Activated CD8-positive, alpha-beta T cell treated with anti-CD3 and anti-CD28 coated beads for 36 hours (primary cell): ENCODE data around the gene MEF2D. TPM values are rescaled to one million over a fixed set of nuclear protein-coding genes. Genes with fewer than 3 reads are reported as not detected.

Experiments
- ATAC-seq: fragments of 200-7000 bp; cut with Tn5 transposase; one replicate; pipeline ENCODE4 v1.10.0; 2021; ENCODE audit warnings: mild to moderate bottlenecking, moderate library complexity
- CTCF ChIA-PET: fragments of 350-600 bp; sonication (Branson Sonifier 250); formaldehyde crosslinking; loops from one replicate; lab custom pipeline; 2021; ENCODE audit warnings: antibody characterized with exemption; lab: Charles Lee
- POLR2A ChIA-PET: fragments of 350-600 bp; sonication (Branson Sonifier 250); formaldehyde crosslinking; loops from one replicate; lab custom pipeline; 2021; ENCODE audit warnings: antibody characterized with exemption; lab: Charles Lee
- DNase-seq: peaks from one replicate; pipeline ENCODE4 v3.0.0-alpha.2; 2020
- H3K27ac Mint-ChIP-seq: one replicate; pipeline ENCODE4 v1.8.0; 2021; ENCODE audit warnings: mild to moderate bottlenecking, mixed read lengths
- H3K27me3 Mint-ChIP-seq: one replicate; pipeline ENCODE4 v1.8.0; 2021; ENCODE audit warnings: mixed read lengths
- H3K36me3 Mint-ChIP-seq: one replicate; pipeline ENCODE4 v1.8.0; 2021; ENCODE audit warnings: low read depth, mixed read lengths
- H3K4me1 Mint-ChIP-seq: one replicate; pipeline ENCODE4 v1.8.0; 2021; ENCODE audit warnings: low read depth, mixed read lengths
- H3K4me3 Mint-ChIP-seq: one replicate; pipeline ENCODE4 v1.8.0; 2021; ENCODE audit warnings: mild to moderate bottlenecking, moderate library complexity, mixed read lengths
- H3K9me3 Mint-ChIP-seq: one replicate; pipeline ENCODE4 v1.8.0; 2021; ENCODE audit warnings: mixed read lengths
- CTCF ChIP-seq: fragments of 200-600 bp; IDR thresholded peaks from one replicate; pipeline ENCODE4 v1.8.0; 2022; ENCODE audit warnings: antibody characterized with exemption, mild to moderate bottlenecking
- intact Hi-C: fragments of 100-400 bp; cut with micrococcal nuclease; formaldehyde crosslinking; loops from one replicate; pipeline ENCODE4 v1.10.0; 2022
- total RNA-seq, 2 experiments: library from RNA; stranded (reverse); gene quantifications; one replicate each; pipeline ENCODE4 v1.2.3, GENCODE V29; 2021

Gene MEF2D
- total RNA-seq, 2 experiments from 2014 or later: 35.3 to 35.8 TPM

GRCh38 chr1:156431366-156431765 is 69.2 kb downstream of the MEF2D start:
- Mint-ChIP-seq H3K4me3 (no peak overlapping the region), H3K27me3 (peaks cover 85% of the 10 kb centered on the region), H3K36me3 (no peaks in the 10 kb centered on the region), H3K4me1 (peaks cover 32% of the 10 kb centered on the region), H3K9me3 (no peaks in the 10 kb centered on the region), H3K27ac (no peak overlapping the region)
- CTCF ChIA-PET: interaction anchor here (0.6 to 16.7 kb wide), 6 partner anchors 8 to 193 kb away, joined by 3 to 177 read pairs (median 12); no protein-coding TSS in a partner anchor
- intact Hi-C loops: no loop called here
- ATAC-seq (no peak), DNase-seq (no peak)
- POLR2A ChIA-PET: interaction anchor here (1.3 kb wide), 2 partner anchors 9 to 11 kb away, joined by 3 read pairs; no protein-coding TSS in a partner anchor
- no peak for TF ChIP-seq CTCF

- ChIA-PET CTCF (interaction anchor here (8.7 to 16.7 kb wide), 2 partner anchors 15 to 46 kb away, joined by 59 to 177 read pairs; no protein-coding TSS in a partner anchor), POLR2A (interaction anchor here (0.5 to 1.9 kb wide), 2 partner anchors 11 to 255 kb away, joined by 3 to 7 read pairs; no protein-coding TSS in a partner anchor)
- TF ChIP-seq CTCF: no peak
- peaks cover 32% of the 10 kb centered on the region for H3K4me1 Mint-ChIP-seq
- no peaks in the 10 kb centered on the region for H3K9me3 Mint-ChIP-seq
- no peak for ATAC-seq
- no peaks in the 10 kb centered on the region for H3K36me3 Mint-ChIP-seq
- H3K4me3 Mint-ChIP-seq: no peak overlapping the region
- no peak for DNase-seq
- no peak overlapping the region for H3K27ac Mint-ChIP-seq
- H3K27me3 Mint-ChIP-seq: peaks cover 88% of the 10 kb centered on the region
- intact Hi-C loops: no loop called here
Observed at GRCh38 chr1:156430866-156431265, 69.7 kb downstream of the MEF2D start.

GRCh38 chr1:156430303-156430702 is 70.3 kb downstream of the MEF2D start:
- H3K9me3 Mint-ChIP-seq: no peaks in the 10 kb centered on the region
- DNase-seq (no peak), ATAC-seq (no peak)
- ChIA-PET POLR2A (interaction anchor here (0.5 to 1.9 kb wide), 2 partner anchors 11 to 254 kb away, joined by 3 to 7 read pairs; no protein-coding TSS in a partner anchor), CTCF (interaction anchor here (1.2 to 16.7 kb wide), 4 partner anchors 12 to 45 kb away, joined by 3 to 177 read pairs (median 32); no protein-coding TSS in a partner anchor)
- H3K36me3 Mint-ChIP-seq: no peaks in the 10 kb centered on the region
- intact Hi-C loops: no loop called here
- no peak for TF ChIP-seq CTCF
- no peak overlapping the region for H3K4me3 Mint-ChIP-seq
- H3K27me3 Mint-ChIP-seq: peaks cover 86% of the 10 kb centered on the region
- H3K27ac Mint-ChIP-seq: no peak overlapping the region
- H3K4me1 Mint-ChIP-seq: peaks cover 28% of the 10 kb centered on the region

GRCh38 chr1:156429313-156430060 is 71.1 kb downstream of the MEF2D start:
- intact Hi-C loops: no loop called here
- ATAC-seq: no peak
- peaks cover 82% of the 10 kb centered on the region for H3K27me3 Mint-ChIP-seq
- POLR2A ChIA-PET: interaction anchor here (1.9 kb wide), 1 partner anchor 10 kb away, joined by 7 read pairs; no protein-coding TSS in a partner anchor
- TF ChIP-seq CTCF: no peak
- no peak overlapping the region for H3K27ac Mint-ChIP-seq
- CTCF ChIA-PET: interaction anchor here (1.2 to 16.7 kb wide), 4 partner anchors 11 to 45 kb away, joined by 3 to 177 read pairs (median 32); no protein-coding TSS in a partner anchor
- H3K4me3 Mint-ChIP-seq: no peak overlapping the region
- H3K4me1 Mint-ChIP-seq: peaks cover 25% of the 10 kb centered on the region
- no peak for DNase-seq
- H3K36me3 Mint-ChIP-seq: no peaks in the 10 kb centered on the region
- H3K9me3 Mint-ChIP-seq: no peaks in the 10 kb centered on the region
